GM23338 (cell line): ENCODE results near the gene ZNF275.

ENCODE experiments used
- CREB1 ChIP-seq: fragments of 250-450 bp; sonication (Bioruptor Pico); IDR thresholded peaks from 2 replicates; pipeline ENCODE4 v1.5.0; 2020; ENCODE audit warnings: low read depth, mild to moderate bottlenecking, moderate library complexity
- CTCF ChIP-seq, 2 experiments: fragments of 200-600 bp in 1 of 2; sonication (generic) in 1 of 2; conservative IDR thresholded peaks; 2 replicates each; pipeline versions ENCODE4 v1.5.1 to v1.6.1; 2016 to 2017; ENCODE audit warnings: antibody characterized with exemption in 2 of 2, low read depth in 2 of 2, mild to moderate bottlenecking in 2 of 2, moderate library complexity in 1 of 2
- EZH2 ChIP-seq: fragments of 200-600 bp; sonication (generic); IDR thresholded peaks from one replicate; pipeline ENCODE4 v1.8.0; 2017; ENCODE audit warnings: antibody characterized with exemption, mild to moderate bottlenecking, low read depth; ENCODE audit not compliant: unreplicated experiment
- EZH2phosphoT487 ChIP-seq: fragments of 200-600 bp; sonication (generic); IDR thresholded peaks from one replicate; pipeline ENCODE4 v1.8.1; 2018; ENCODE audit warnings: antibody characterized with exemption; ENCODE audit not compliant: unreplicated experiment
- JUNB ChIP-seq: IDR thresholded peaks from one replicate; pipeline ENCODE4 v1.6.1; 2016; ENCODE audit warnings: antibody characterized with exemption; ENCODE audit not compliant: unreplicated experiment
- POLR2AphosphoS5 ChIP-seq: IDR thresholded peaks from 2 replicates; pipeline ENCODE4 v1.6.1; 2016; ENCODE audit warnings: antibody characterized with exemption, low read depth
- ZNF114 ChIP-seq: fragments of 250-450 bp; sonication (Bioruptor Pico); IDR thresholded peaks from 2 replicates; pipeline ENCODE4 v1.5.0; 2020; ENCODE audit warnings: mild to moderate bottlenecking, moderate library complexity
- ZNF331 ChIP-seq: fragments of 250-450 bp; sonication (Bioruptor Pico); IDR thresholded peaks from 2 replicates; pipeline ENCODE4 v1.5.0; 2020; ENCODE audit warnings: low read depth, mild to moderate bottlenecking, moderate library complexity
- TF ChIP-seq, protein P1 (sequence below): IDR thresholded peaks from one replicate; pipeline ENCODE4 v1.6.1; 2018; ENCODE audit warnings: antibody characterized with exemption; ENCODE audit not compliant: unreplicated experiment

DNA sequence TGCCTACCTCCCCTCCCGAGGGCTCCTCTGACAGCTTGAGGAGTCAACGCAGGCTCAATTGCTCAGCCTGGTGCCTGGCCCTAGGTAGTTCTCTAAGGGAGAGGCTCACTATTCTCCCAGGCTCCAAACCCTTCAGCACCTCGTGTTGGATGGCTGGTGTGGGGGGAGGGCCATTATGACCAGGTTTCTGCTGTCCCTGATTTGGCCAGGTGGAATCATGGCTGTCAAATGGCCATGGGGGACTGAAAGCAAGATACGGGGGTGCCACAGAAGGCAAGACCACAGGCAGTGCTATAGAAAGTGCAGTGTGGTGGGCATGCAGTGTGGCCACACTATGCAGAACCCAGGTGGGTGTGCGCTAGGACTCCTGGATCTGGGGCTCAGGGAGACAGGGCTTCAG, 21.9 kb upstream of the ZNF275 start:
- TF ChIP-seq EZH2 = no peak
- TF ChIP-seq CTCF (conservative IDR thresholded peaks at IDR 0.05; ENCODE audit: low read depth in 2 of 2) = no peak
- no peak for TF ChIP-seq POLR2AphosphoS5
- no peak for TF ChIP-seq JUNB
- TF ChIP-seq, protein P1, sequence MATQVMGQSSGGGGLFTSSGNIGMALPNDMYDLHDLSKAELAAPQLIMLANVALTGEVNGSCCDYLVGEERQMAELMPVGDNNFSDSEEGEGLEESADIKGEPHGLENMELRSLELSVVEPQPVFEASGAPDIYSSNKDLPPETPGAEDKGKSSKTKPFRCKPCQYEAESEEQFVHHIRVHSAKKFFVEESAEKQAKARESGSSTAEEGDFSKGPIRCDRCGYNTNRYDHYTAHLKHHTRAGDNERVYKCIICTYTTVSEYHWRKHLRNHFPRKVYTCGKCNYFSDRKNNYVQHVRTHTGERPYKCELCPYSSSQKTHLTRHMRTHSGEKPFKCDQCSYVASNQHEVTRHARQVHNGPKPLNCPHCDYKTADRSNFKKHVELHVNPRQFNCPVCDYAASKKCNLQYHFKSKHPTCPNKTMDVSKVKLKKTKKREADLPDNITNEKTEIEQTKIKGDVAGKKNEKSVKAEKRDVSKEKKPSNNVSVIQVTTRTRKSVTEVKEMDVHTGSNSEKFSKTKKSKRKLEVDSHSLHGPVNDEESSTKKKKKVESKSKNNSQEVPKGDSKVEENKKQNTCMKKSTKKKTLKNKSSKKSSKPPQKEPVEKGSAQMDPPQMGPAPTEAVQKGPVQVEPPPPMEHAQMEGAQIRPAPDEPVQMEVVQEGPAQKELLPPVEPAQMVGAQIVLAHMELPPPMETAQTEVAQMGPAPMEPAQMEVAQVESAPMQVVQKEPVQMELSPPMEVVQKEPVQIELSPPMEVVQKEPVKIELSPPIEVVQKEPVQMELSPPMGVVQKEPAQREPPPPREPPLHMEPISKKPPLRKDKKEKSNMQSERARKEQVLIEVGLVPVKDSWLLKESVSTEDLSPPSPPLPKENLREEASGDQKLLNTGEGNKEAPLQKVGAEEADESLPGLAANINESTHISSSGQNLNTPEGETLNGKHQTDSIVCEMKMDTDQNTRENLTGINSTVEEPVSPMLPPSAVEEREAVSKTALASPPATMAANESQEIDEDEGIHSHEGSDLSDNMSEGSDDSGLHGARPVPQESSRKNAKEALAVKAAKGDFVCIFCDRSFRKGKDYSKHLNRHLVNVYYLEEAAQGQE = no peak
- TF ChIP-seq ZNF114 (CRISPR knock-in tag) = no peak
- no peak for TF ChIP-seq CREB1
- no peak for TF ChIP-seq ZNF331 (CRISPR knock-in tag)
- TF ChIP-seq EZH2phosphoT487 = no peak
